GM10266 (cell line): ENCODE measurements around the gene SIL1.

ENCODE experiments used
- DNase-seq: peaks from one replicate; pipeline ENCODE4 v3.0.0; 2012; ENCODE audit errors: extremely low spot score
- TF ChIP-seq, protein P1 (sequence below): IDR thresholded peaks from 2 replicates; pipeline ENCODE4 v1.5.1; 2012; ENCODE audit warnings: mild to moderate bottlenecking, low read depth; ENCODE audit not compliant: control insufficient read depth, insufficient read depth; ENCODE audit errors: missing control alignments

The SIL1 gene

GRCh38 chr5:138952962-138953361 lies 245.2 kb downstream of the SIL1 start:
- no peak for DNase-seq
- TF ChIP-seq, protein P1, sequence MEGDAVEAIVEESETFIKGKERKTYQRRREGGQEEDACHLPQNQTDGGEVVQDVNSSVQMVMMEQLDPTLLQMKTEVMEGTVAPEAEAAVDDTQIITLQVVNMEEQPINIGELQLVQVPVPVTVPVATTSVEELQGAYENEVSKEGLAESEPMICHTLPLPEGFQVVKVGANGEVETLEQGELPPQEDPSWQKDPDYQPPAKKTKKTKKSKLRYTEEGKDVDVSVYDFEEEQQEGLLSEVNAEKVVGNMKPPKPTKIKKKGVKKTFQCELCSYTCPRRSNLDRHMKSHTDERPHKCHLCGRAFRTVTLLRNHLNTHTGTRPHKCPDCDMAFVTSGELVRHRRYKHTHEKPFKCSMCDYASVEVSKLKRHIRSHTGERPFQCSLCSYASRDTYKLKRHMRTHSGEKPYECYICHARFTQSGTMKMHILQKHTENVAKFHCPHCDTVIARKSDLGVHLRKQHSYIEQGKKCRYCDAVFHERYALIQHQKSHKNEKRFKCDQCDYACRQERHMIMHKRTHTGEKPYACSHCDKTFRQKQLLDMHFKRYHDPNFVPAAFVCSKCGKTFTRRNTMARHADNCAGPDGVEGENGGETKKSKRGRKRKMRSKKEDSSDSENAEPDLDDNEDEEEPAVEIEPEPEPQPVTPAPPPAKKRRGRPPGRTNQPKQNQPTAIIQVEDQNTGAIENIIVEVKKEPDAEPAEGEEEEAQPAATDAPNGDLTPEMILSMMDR, result no peak

GRCh38 chr5:138951986-138952735 lies 246.0 kb downstream of the SIL1 start:
- no peak for DNase-seq
- TF ChIP-seq, protein P1, result no peak

- TF ChIP-seq, protein P1, result no peak
- no peak for DNase-seq
Measured at GRCh38 chr5:138951091-138951985, 246.8 kb downstream of the SIL1 start.

DNA sequence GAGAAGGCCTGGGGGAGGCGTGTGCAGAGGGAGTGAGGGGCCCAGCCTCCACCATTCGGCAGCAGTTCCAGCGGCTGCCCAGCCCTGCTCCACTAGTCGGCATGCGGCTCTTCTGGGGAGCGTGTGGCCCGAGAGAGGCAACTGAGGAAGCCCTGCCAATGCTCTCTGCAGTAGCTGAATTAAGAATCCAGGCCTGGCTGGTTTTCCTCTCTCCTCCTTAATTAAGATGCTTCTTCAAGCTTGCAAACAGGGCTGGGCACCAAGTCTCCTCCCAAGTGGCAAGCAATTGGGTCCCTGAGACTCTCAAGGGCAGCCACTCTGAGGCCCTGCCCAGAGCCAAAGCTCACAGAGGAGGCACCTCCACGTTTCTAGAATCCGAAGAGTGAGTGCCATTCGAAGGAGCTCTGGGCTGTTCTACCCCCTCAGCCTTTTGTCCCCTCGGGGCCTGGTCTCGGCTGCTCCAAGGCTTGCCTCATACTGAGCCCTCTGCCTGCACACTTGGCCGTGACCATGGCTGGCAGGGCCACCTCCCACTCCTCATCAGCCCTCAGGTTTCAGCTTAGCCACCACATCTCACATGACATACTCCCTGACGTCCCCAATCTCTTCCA lies 247.6 kb downstream of the SIL1 start:
- TF ChIP-seq, protein P1, result no peak

GRCh38 chr5:138949988-138950387 lies 248.2 kb downstream of the SIL1 start:
- TF ChIP-seq, protein P1, result no peak
- no peak for DNase-seq

More for the DNA sequence above, 247.6 kb downstream of the SIL1 start:
- no peak for DNase-seq

DNA sequence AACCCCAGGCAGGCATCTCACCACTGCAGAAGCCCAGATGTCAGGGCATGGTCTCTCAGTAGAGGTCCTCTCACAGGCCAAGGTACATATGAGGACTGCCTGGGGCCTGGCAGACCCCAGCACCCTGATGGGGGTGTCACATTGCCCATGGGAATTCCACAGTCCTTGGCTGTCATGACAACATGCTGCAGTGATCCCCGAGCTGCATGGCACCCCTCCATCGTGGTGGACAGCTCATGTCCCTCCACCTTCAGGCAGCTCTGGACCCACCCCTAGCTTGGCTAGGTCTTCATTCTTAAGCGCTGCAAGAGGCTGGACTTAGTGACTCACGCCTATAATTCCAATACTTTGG lies 249.0 kb downstream of the SIL1 start:
- TF ChIP-seq, protein P1, result no peak
- DNase-seq, result no peak
